ELR (cell line): ENCODE data around the gene SEMA3B.
A peak's percentile ranks its signal among the peaks of the same experiment; 100 is the strongest.

Experiments
- DNase-seq: peaks from one replicate; pipeline ENCODE4 v3.0.0-alpha.2; 2015; ENCODE audit warnings: low read depth

The SEMA3B gene

DNA sequence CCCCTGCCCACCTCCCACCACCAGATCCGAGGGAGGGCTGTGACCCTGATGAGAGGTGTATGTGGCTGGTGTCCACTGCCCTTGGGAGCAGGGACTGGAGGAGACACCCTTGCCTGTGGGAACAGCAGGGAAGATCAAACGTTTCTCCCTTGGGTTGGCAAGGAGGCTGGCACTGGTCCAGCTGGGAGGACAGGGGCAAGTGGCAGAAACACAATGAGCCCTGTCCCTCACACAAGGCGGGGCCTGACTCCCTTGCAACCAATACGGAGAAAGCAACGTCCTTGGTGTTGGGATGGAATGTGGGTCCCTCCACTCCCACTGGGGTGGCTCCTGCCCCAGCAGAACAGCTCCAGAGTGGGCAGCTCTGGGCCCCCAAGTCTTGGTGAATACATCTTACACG is 48.4 kb downstream of the SEMA3B start:
- no peak for DNase-seq

GRCh38 chr3:50318163-50318562 is 49.2 kb downstream of the SEMA3B start:
- DNase-seq: no peak

DNA sequence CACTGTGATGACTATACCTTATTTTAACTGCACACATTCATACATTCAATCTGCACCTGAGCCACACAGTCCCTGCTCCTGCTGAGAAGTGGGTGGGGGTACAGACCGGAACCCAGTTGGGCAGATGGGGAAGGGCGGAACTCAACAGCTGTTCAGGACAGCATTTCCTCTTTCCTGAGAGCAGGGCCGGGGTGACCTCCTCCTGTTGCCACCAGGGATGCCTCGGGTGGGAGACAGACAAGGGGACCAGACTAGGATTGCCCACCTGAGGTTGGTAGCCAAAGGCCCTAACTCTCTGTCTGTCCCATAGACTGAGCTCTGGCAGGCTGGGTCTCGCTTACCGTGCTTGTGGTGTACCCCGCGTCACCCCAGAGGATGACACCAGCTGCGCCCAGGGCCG is 49.7 kb downstream of the SEMA3B start:
- DNase-seq: no peak

GRCh38 chr3:50319181-50319893 is 50.4 kb downstream of the SEMA3B start:
- DNase-seq: no peak

DNA sequence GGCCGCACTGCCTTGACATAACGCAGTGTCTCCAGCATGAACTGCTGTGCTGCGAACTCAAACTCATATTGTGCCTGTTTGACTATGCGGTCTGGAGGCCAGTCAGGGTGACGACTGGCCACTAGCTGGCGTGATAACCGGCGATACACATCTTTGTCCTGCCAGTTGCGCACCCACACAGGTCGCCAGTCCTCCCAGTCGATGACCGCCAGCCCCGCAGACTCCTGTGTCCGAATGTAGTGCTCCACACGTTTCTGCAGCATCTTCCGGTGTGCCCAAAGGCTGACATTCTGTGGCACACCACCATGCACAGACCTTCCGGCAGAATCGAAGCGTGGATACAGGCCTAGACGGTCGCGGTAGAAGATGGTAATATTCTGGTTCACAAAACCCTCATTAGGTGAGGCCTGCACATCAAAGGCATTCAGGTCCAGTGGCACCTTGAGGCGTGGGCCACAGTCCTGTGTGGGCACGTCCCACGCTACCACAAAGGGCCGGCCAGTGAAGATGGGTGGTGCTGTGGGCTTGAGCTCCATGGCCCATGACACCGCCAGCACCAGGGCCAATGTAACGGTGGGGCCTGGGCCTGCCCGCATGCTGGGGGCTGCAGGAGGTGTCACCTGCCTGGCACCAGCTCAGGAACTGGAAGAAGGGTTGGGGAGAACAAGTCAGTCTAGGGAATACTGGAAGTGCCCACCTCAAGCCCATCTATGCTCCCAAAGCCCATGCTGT is 51.1 kb downstream of the SEMA3B start:
- DNase-seq: no peak

DNA sequence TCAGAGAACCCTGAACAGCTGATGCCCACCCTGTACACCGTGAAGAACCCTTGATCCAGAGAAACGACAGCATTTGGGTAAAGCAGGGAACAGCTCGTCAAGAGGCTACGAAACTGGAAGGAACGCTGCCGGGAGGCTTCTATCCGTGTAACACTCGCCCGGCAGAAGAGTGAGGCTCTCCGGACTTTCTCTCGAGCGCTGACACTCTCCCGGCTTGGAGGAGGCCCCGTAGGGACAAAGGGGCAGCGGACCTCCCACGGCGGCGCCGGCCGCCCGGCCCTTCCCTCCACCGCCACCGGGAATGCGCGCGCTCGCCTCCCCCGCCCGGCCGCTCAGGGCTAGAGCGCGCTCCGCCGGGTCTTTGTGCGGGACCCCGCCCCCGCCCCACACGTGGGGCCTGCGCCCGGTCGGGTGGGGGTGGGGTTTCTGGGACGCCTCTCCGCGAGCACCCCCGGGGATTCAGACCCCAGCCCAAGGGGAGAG is 51.9 kb downstream of the SEMA3B start:
- peak; percentile 70 for DNase-seq

GRCh38 chr3:50321336-50322114 is 52.6 kb downstream of the SEMA3B start:
- DNase-seq: peak; percentile 90

- no peak for DNase-seq
Measured at GRCh38 chr3:50322115-50322385, 53.1 kb downstream of the SEMA3B start.

GRCh38 chr3:50322386-50323091 is 53.6 kb downstream of the SEMA3B start, which contains the start of gene HYAL2:
Gene HYAL2, minus strand, starts transcription at chr3:50322745. Its CDS starts 2,256 bp downstream, at chr3:50320489.
- no peak for DNase-seq

GRCh38 chr3:50323092-50323600 is 54.2 kb downstream of the SEMA3B start:
- DNase-seq: no peak

- DNase-seq: no peak
Measured at GRCh38 chr3:50323614-50324199, 54.8 kb downstream of the SEMA3B start.

DNA sequence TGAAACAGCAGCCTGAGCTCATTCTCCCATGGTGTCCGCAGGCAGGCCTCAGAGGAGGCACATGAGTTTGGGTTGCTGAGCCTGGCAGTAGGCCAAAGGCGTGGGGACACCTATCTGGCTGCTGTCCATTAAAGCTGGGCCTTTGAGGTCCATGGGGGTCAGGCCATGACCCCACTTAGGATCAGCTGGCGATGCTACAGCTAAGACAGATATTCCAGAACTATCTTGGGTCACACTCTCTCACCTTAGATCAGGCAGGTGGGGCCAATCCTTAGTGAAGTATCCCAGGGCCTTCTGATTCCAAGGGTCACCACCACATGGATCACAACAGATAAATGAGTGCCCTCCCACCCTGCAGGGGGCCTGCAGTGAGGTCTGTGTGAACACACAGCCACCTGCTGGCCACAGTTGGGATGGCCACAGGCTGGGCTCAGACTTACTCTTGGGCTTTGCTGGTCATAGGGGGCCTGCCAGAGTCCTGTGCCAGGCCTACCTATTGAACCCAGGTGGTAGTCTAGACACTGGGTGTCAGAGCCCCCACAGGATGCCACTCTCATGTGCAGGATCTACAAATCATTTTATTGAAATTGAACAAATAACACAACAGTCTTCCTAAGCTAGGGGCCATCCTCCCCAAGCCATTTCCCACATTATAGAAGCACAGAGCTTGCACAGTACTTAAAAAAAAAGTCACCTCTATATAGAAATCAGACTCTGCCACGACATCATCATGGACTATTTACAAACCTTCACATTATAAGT is 55.6 kb downstream of the SEMA3B start:
- peak; percentile 76 for DNase-seq

- DNase-seq: no peak
Measured at GRCh38 chr3:50325113-50325480, 56.1 kb downstream of the SEMA3B start.

DNA sequence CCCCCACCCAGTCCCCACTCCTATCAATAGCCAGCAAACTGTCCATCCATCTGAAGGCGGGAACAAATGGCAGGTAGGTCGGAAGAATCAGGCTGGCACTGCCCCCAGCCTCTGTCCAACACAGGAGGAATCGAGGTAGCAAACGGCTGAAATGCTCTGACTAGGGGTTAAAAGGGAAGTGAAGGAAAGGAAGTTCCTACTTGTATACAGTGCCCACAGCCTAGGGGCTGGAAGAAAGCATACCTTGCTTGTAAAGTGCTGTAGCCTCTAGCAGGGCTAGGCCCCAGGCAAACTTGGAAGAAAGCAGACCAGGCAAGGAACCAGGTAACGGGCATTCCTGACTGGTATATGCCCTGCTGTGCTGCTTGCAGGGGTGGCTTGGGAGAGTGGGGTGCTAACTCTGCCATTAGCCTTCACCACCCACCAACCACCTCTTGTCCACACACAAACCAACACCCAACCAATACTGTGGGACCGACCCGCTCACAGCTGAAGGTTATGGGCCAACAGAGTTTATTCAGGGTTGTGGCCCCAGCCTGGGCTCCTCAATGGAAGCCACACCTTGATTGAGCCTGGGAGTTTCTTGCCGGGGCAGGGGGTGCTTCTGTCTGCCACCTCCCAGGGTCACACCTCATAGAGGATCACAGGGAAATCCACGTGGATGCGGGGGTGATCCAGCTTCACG is 56.7 kb downstream of the SEMA3B start:
- no peak for DNase-seq

DNA sequence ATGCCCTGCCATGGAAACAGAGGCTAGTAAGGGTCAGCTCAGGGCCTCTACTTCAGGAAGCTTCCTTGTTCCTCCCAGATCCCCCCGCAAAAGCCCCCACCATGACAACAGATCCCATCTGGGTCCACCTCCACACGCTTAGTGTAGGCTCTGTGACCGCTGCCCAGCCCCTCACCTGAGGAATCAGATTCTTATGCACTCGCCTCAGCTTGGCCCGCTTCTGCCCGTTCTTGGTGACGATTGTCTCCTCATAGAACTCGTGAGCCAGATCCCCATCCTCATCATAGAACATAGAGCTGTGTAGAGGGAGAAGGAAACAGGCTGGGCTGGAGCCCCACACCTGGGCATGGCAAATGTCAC is 57.2 kb downstream of the SEMA3B start:
- DNase-seq: no peak

DNA sequence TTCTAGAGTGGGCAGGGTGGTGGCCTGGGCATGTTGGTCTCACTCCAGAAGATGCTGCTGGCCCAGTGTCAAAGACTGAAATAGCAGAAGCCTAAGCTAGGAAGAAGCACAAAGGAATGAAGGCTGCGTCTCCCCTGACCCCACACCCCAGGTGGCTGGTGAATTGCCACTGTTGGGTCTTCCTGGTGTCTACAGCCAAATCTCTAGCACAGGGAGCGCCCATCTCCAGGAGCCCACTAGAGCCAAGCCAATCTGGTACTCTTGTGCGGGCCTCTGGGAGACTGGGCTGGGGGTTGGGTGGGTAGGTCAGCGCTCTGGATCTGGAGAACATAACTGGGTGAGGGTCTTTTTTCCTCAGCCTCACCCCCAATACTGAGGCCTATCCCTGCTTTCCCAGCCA is 58.2 kb downstream of the SEMA3B start:
- DNase-seq: no peak
